H1 (cell line): ENCODE data around the gene TRUB1. TPM values are rescaled to one million over a fixed set of nuclear protein-coding genes. Genes with fewer than 3 reads are reported as not detected.

Experiments
- CTCF ChIA-PET: fragments of 300-600 bp; sonication (Branson Sonifier 250); formaldehyde crosslinking; loops from one replicate; lab custom pipeline; 2021; ENCODE audit not compliant: partially characterized antibody; lab: Charles Lee
- POLR2A ChIA-PET: fragments of 300-600 bp; sonication (Branson Sonifier 250); formaldehyde crosslinking; loops from one replicate; lab custom pipeline; 2021; ENCODE audit warnings: inconsistent platforms; ENCODE audit not compliant: partially characterized antibody; lab: Charles Lee
- DNase-seq, 2 experiments: peaks; one replicate each; pipeline versions ENCODE4 v3.0.0 to v3.0.0-alpha.2; 2010 to 2022; ENCODE audit warnings: low spot score in 2 of 2, low read depth in 1 of 2, mixed read lengths in 1 of 2
- FAIRE-seq: peaks from 2 replicates; lab custom pipeline; 2011; peaks lifted over from hg19 to GRCh38; lab: Jason Lieb, UNC
- H2AFZ ChIP-seq: 2 replicates; pipeline ENCODE4 v1.8.1; 2012; ENCODE audit warnings: low read length, inconsistent platforms
- H2AK5ac ChIP-seq: 2 replicates; pipeline ENCODE4 v1.6.1; 2013; ENCODE audit warnings: low read depth, low read length
- H2BK120ac ChIP-seq: replicated peaks from 2 replicates; pipeline ENCODE3; 2013; ENCODE audit warnings: low read depth, low read length, inconsistent platforms
- H2BK12ac ChIP-seq: 2 replicates; pipeline ENCODE4 v1.6.1; 2013; ENCODE audit warnings: low read depth, low read length
- H2BK15ac ChIP-seq: 2 replicates; pipeline ENCODE4 v1.6.1; 2013; ENCODE audit warnings: low read length
- H2BK20ac ChIP-seq: 2 replicates; pipeline ENCODE4 v1.6.1; 2013; ENCODE audit warnings: low read length
- H2BK5ac ChIP-seq: 2 replicates; pipeline ENCODE4 v1.6.1; 2013; ENCODE audit warnings: low read depth, low read length
- H3K14ac ChIP-seq: 2 replicates; pipeline ENCODE4 v1.6.1; 2013; ENCODE audit warnings: inconsistent platforms; ENCODE audit not compliant: insufficient read length
- H3K18ac ChIP-seq: 2 replicates; pipeline ENCODE4 v1.6.1; 2013; ENCODE audit warnings: low read length; ENCODE audit errors: extremely low read depth
- H3K23ac ChIP-seq: 2 replicates; pipeline ENCODE4 v1.6.1; 2013; ENCODE audit warnings: inconsistent platforms; ENCODE audit not compliant: insufficient read length
- H3K23me2 ChIP-seq: 2 replicates; pipeline ENCODE4 v1.6.1; 2013; ENCODE audit warnings: low read depth, low read length
- H3K27ac ChIP-seq: 2 replicates; pipeline ENCODE4 v1.6.1; 2011; ENCODE audit warnings: low read depth, low read length, inconsistent platforms
- H3K27me3 ChIP-seq, 4 experiments: replicated peaks in 1 of 4; 1 replicate in 1 of 4; 2 replicates in 3 of 4; pipeline versions ENCODE4 v1.6.1 to v1.8.1; 2011 to 2013; ENCODE audit warnings: low read length in 3 of 4, mild to moderate bottlenecking in 3 of 4, inconsistent platforms in 2 of 4, mixed read lengths in 2 of 4, moderate library complexity in 1 of 4; ENCODE audit not compliant: control insufficient read depth in 3 of 4, insufficient read depth in 3 of 4; ENCODE audit errors: extremely low read depth in 1 of 4
- H3K36me3 ChIP-seq, 4 experiments: 2 replicates each; pipeline versions ENCODE4 v1.6.1 to v1.8.1; 2011 to 2013; ENCODE audit warnings: mild to moderate bottlenecking in 4 of 4, low read length in 3 of 4, moderate library complexity in 2 of 4, control low read depth in 1 of 4, inconsistent platforms in 1 of 4; ENCODE audit not compliant: insufficient read depth in 4 of 4, control insufficient read depth in 2 of 4
- H3K4ac ChIP-seq: replicated peaks from 2 replicates; pipeline ENCODE3; 2013; ENCODE audit warnings: low read length, low read depth, mixed read lengths, inconsistent platforms; ENCODE audit not compliant: insufficient read length
- H3K4me1 ChIP-seq, 4 experiments: replicated peaks in 1 of 4; 1 replicate in 1 of 4; 2 replicates in 3 of 4; pipeline versions ENCODE4 v1.6.1 to v1.8.1; 2011 to 2013; ENCODE audit warnings: low read length in 3 of 4, inconsistent platforms in 2 of 4, mixed read lengths in 1 of 4; ENCODE audit not compliant: insufficient read depth in 4 of 4, control insufficient read depth in 3 of 4
- H3K4me2 ChIP-seq, 2 experiments: 2 replicates each; pipeline versions ENCODE4 v1.6.1 to v1.8.1; 2011 to 2013; ENCODE audit warnings: low read depth in 2 of 2, low read length in 2 of 2, control low read depth in 1 of 2, inconsistent platforms in 1 of 2, mild to moderate bottlenecking in 1 of 2; ENCODE audit not compliant: insufficient read depth in 1 of 2
- H3K4me3 ChIP-seq, 4 experiments: fragments of 200-600, 300-600 bp in 1 of 4; sonication (generic), shearing (Covaris generic), sonication (Bioruptor Twin) in 1 of 4; 2 replicates each; pipeline versions ENCODE4 v1.5.1 to v1.8.1; 2011 to 2016; ENCODE audit warnings: low read length in 4 of 4, low read depth in 3 of 4, control low read depth in 2 of 4, inconsistent platforms in 2 of 4, mild to moderate bottlenecking in 2 of 4, mixed read lengths in 1 of 4, moderate library complexity in 1 of 4; ENCODE audit not compliant: insufficient read depth in 2 of 4; ENCODE audit errors: extremely low read depth in 1 of 4
- H3K56ac ChIP-seq: replicated peaks from 2 replicates; pipeline ENCODE3; 2013; ENCODE audit warnings: low read depth, mild to moderate bottlenecking, mixed read lengths, low read length, inconsistent platforms; ENCODE audit not compliant: insufficient read length
- H3K79me1 ChIP-seq: 2 replicates; pipeline ENCODE4 v1.6.1; 2013; ENCODE audit warnings: low read depth, low read length, control low read depth
- H3K79me2 ChIP-seq, 2 experiments: 2 replicates each; pipeline versions ENCODE4 v1.6.1 to v1.8.1; 2012 to 2013; ENCODE audit warnings: low read length in 2 of 2, mild to moderate bottlenecking in 2 of 2, inconsistent platforms in 1 of 2; ENCODE audit not compliant: insufficient read depth in 2 of 2, control insufficient read depth in 1 of 2
- H3K9ac ChIP-seq, 4 experiments: replicated peaks in 1 of 4; 1 replicate in 1 of 4; 2 replicates in 3 of 4; pipeline versions ENCODE4 v1.6.1 to v1.8.1; 2011 to 2013; ENCODE audit warnings: low read depth in 3 of 4, low read length in 3 of 4, control low read depth in 2 of 4, mild to moderate bottlenecking in 2 of 4, moderate library complexity in 2 of 4, inconsistent platforms in 1 of 4; ENCODE audit errors: extremely low read depth in 1 of 4
- H3K9me3 ChIP-seq, 2 experiments: 2 replicates each; pipeline versions ENCODE4 v1.6.1 to v1.8.1; 2012 to 2013; ENCODE audit warnings: mild to moderate bottlenecking in 2 of 2, moderate library complexity in 2 of 2, control low read depth in 1 of 2, inconsistent platforms in 1 of 2, low read depth in 1 of 2, low read length in 1 of 2, mixed read lengths in 1 of 2; ENCODE audit not compliant: insufficient read depth in 2 of 2
- H4K20me1 ChIP-seq, 2 experiments: replicated peaks in 1 of 2; 2 replicates each; pipeline versions ENCODE3 to v1.8.1; 2011 to 2013; ENCODE audit warnings: inconsistent platforms in 2 of 2, low read length in 2 of 2, mild to moderate bottlenecking in 1 of 2; ENCODE audit not compliant: insufficient read depth in 2 of 2, control insufficient read depth in 1 of 2
- H4K5ac ChIP-seq: 2 replicates; pipeline ENCODE4 v1.6.1; 2013; ENCODE audit warnings: low read length, low read depth, mixed read lengths, inconsistent platforms; ENCODE audit not compliant: insufficient read length
- H4K8ac ChIP-seq: 2 replicates; pipeline ENCODE4 v1.8.0; 2013; ENCODE audit warnings: mild to moderate bottlenecking, moderate library complexity, low read length, inconsistent platforms; ENCODE audit not compliant: insufficient read depth; ENCODE audit errors: extremely low read depth
- H4K91ac ChIP-seq: replicated peaks from 2 replicates; pipeline ENCODE3; 2013; ENCODE audit warnings: low read length, mixed read lengths, inconsistent platforms; ENCODE audit not compliant: insufficient read length
- ATF3 ChIP-seq: IDR thresholded peaks from 2 replicates; pipeline ENCODE4 v1.6.1; 2011; ENCODE audit warnings: low read depth, mild to moderate bottlenecking, low read length; ENCODE audit not compliant: insufficient read depth
- CREB1 ChIP-seq: IDR thresholded peaks from 2 replicates; pipeline ENCODE4 v1.6.1; 2012; ENCODE audit warnings: inconsistent platforms
- CTCF ChIP-seq, 3 experiments: IDR thresholded peaks; 1 replicate in 2 of 3; 2 replicates in 1 of 3; pipeline versions ENCODE4 v1.5.1 to v1.6.1; 2011; ENCODE audit warnings: low read length in 3 of 3, mild to moderate bottlenecking in 3 of 3, inconsistent platforms in 2 of 3, low read depth in 1 of 3, moderate library complexity in 1 of 3; ENCODE audit not compliant: insufficient read depth in 1 of 3; ENCODE audit errors: control extremely low read depth in 1 of 3
- E2F6 ChIP-seq: IDR thresholded peaks from 2 replicates; pipeline ENCODE4 v1.6.1; 2012; ENCODE audit warnings: inconsistent platforms
- RAD21 ChIP-seq, 2 experiments: IDR thresholded peaks in 1 of 2; conservative IDR thresholded peaks in 1 of 2; 2 replicates each; pipeline ENCODE4 v1.6.1; 2011; ENCODE audit warnings: low read depth in 2 of 2, low read length in 2 of 2, improper control_type of control experiment in 1 of 2, inconsistent platforms in 1 of 2, mild to moderate bottlenecking in 1 of 2, moderate library complexity in 1 of 2
- SIX5 ChIP-seq: IDR thresholded peaks from 2 replicates; pipeline ENCODE4 v1.6.1; 2011; ENCODE audit warnings: mild to moderate bottlenecking, low read depth, low read length
- SP2 ChIP-seq: IDR thresholded peaks from 2 replicates; pipeline ENCODE4 v1.6.1; 2012; ENCODE audit warnings: mild to moderate bottlenecking, low read length, inconsistent platforms
- SUZ12 ChIP-seq: fragments of 200-600 bp; sonication (generic); IDR thresholded peaks from 2 replicates; pipeline ENCODE4 v1.6.1; 2012; ENCODE audit warnings: mild to moderate bottlenecking, inconsistent platforms, low read length, moderate library complexity, mixed read lengths
- WGBS, 2 experiments: shearing (Covaris generic) in 1 of 2; methylation state at CpG; one replicate each; pipeline versions ENCODE4 v1.1.6 to v1.1.7; 2013 to 2015; ENCODE audit warnings: low lambda C conversion rate in 2 of 2, mixed read lengths in 2 of 2, inconsistent platforms in 1 of 2, low coverage in 1 of 2, missing lambda C conversion rate in 1 of 2; ENCODE audit not compliant: insufficient replicate concordance in 2 of 2, insufficient coverage in 1 of 2, insufficient read length in 1 of 2; ENCODE audit errors: extremely low coverage in 1 of 2, missing lambda C conversion rate in 1 of 2; 5-methylcytosine and 5-hydroxymethylcytosine counted together
- polyA plus RNA-seq, 7 experiments: library from polyadenylated mRNA; depleted of rRNA in 3 of 7; stranded (reverse) in 5 of 7; unstranded in 2 of 7; fragments of >200 nt in 5 of 7; fragments of 200-250 nt in 2 of 7; gene quantifications; 1 replicate in 5 of 7; 2 replicates in 1 of 7; 4 replicates in 1 of 7; pipeline versions ENCODE4 v1.2.1 to v1.2.3, GENCODE V29; 2011 to 2013; ENCODE audit warnings: missing spikeins in 2 of 7, mixed read lengths in 2 of 7
- total RNA-seq: library from RNA; stranded (reverse); fragmentation: NEBNext Ultra II Directional; extraction: Animal tissue kit (Norgen Biotek cat#: 25700); gene quantifications from 2 replicates; pipeline ENCODE4 v1.2.1, GENCODE V29; 2021

Gene TRUB1
- total and polyA plus RNA-seq, 2 of the 8 experiments (the other 6 are each of a cell fraction or from before 2014, with no cell fraction given) = 6.3 to 22.2 TPM

- H4K8ac ChIP-seq = no peak overlapping the region
- no peaks in the 10 kb centered on the region for H4K20me1 ChIP-seq
- no peaks in the 10 kb centered on the region for H3K36me3 ChIP-seq
- no peak overlapping the region for H3K56ac ChIP-seq
- WGBS, 2 experiments = 70% methylated on average over 13 of the region's 13 CpGs; no CpG with 5 or more reads in 1 of the 2 experiments
- H3K4me2 ChIP-seq = no peak overlapping the region
- no peak overlapping the region for H4K5ac ChIP-seq
- H3K4me1 ChIP-seq = peaks cover 0 to 3% (median 1%) of the 10 kb centered on the region in 4 experiments; a peak in 1 of 7 replicates
- H3K14ac ChIP-seq = no peak overlapping the region
- H3K18ac ChIP-seq = no peak overlapping the region
- no peak overlapping the region for H3K4me3 ChIP-seq
- no peak overlapping the region for H3K27ac ChIP-seq
- no peaks in the 10 kb centered on the region for H3K23me2 ChIP-seq
- H3K9ac ChIP-seq = no peak overlapping the region
- H3K27me3 ChIP-seq = no peaks in the 10 kb centered on the region
- no peak overlapping the region for H2BK15ac ChIP-seq
- H2AFZ ChIP-seq = 0 out of 2 replicates have a peak overlapping the region, but pooled peaks have one; percentile 17
- DNase-seq (peak in 1 of 2 experiments; percentile 34), FAIRE-seq (no peak)
- H2BK120ac ChIP-seq = no peak overlapping the region
- H2BK20ac ChIP-seq = no peak overlapping the region
- ChIA-PET CTCF (interaction anchor here (0.7 to 4.2 kb wide), 16 partner anchors 9 to 149 kb away, joined by 3 to 13 read pairs (median 4); no protein-coding TSS in a partner anchor), POLR2A (no interaction called here)
- H2BK12ac ChIP-seq = no peak overlapping the region
- H3K23ac ChIP-seq = no peak overlapping the region
- no peak overlapping the region for H2BK5ac ChIP-seq
- no peaks in the 10 kb centered on the region for H3K9me3 ChIP-seq
- no peak overlapping the region for H4K91ac ChIP-seq
- H2AK5ac ChIP-seq = no peak overlapping the region
- H3K79me1 ChIP-seq = no peaks in the 10 kb centered on the region
- no peak overlapping the region for H3K4ac ChIP-seq
- no peaks in the 10 kb centered on the region for H3K79me2 ChIP-seq
- TF ChIP-seq RAD21 (IDR thresholded peaks at IDR 0.05 in 1 of 2, conservative IDR thresholded peaks at IDR 0.05 in 1 of 2; ENCODE audit: low read depth in 2 of 2, low read length in 2 of 2) (peak; percentile 29 to 46; a peak in 2 of 4 replicates), CTCF (IDR thresholded peaks at IDR 0.05; ENCODE audit: control extremely low read depth in 1 of 3, insufficient read depth in 1 of 3, low read depth in 1 of 3, low read length in 3 of 3) (peak; percentile 20 to 53 (median 43); a peak in 3 of 4 replicates), CREB1 (peak; percentile 51), ATF3 (no peak), SP2 (no peak), E2F6 (no peak), SIX5 (no peak), SUZ12 (no peak)
These were observed 88.2 kb downstream of the TRUB1 start for GRCh38 chr10:115026056-115026745.
